IMR-90 (cell line): ENCODE data around the gene LTBP1.

Experiments used
- CEBPB ChIP-seq: IDR thresholded peaks from 2 replicates; pipeline ENCODE4 v1.6.1; 2012; ENCODE audit warnings: low read depth, low read length, improper control_type of control experiment
- CTCF ChIP-seq: conservative IDR thresholded peaks from 2 replicates; pipeline ENCODE4 v1.5.1; 2012; ENCODE audit warnings: mild to moderate bottlenecking, low read depth, low read length, improper control_type of control experiment
- FOS ChIP-seq: fragments of 150-350 bp; IDR thresholded peaks from 2 replicates; pipeline ENCODE4 v1.6.1; 2016; ENCODE audit warnings: low read depth, low read length
- NFE2L2 ChIP-seq: fragments of 150-350 bp; IDR thresholded peaks from 2 replicates; pipeline ENCODE4 v1.6.1; 2016; ENCODE audit warnings: low read depth, mild to moderate bottlenecking, low read length
- POLR2A ChIP-seq: IDR thresholded peaks from 2 replicates; pipeline ENCODE4 v1.6.1; 2012; ENCODE audit warnings: mild to moderate bottlenecking, low read depth, low read length
- RAD21 ChIP-seq: IDR thresholded peaks from 2 replicates; pipeline ENCODE4 v1.6.1; 2012; ENCODE audit warnings: low read length, improper control_type of control experiment
- RFX5 ChIP-seq: IDR thresholded peaks from 2 replicates; pipeline ENCODE4 v1.8.0; 2012; ENCODE audit warnings: low read depth, mild to moderate bottlenecking, low read length, moderate library complexity

- TF ChIP-seq POLR2A (no peak), CEBPB (no peak), CTCF (no peak), RFX5 (no peak), FOS (no peak), RAD21 (no peak), NFE2L2 (no peak)
Observed at GRCh38 chr2:33072614-33073013, 125.9 kb downstream of the LTBP1 start.
